Measurements from ENCODE around the gene MYL1.

MYL1 gene

GRCh38 chr2:210318891-210319290 is 3.9 kb upstream of the MYL1 start:
- TF ChIP-seq CTCF (IDR thresholded peaks at IDR 0.05; ENCODE audit: insufficient read depth, low read length) (no peak), SPI1 (IDR thresholded peaks at IDR 0.05; ENCODE audit: borderline replicate concordance, low read depth) (no peak), GABPA (IDR thresholded peaks at IDR 0.05; ENCODE audit: low read depth) (no peak), REST (IDR thresholded peaks at IDR 0.05; ENCODE audit: insufficient replicate concordance, low read depth) (no peak), POLR2AphosphoS5 (IDR thresholded peaks at IDR 0.05; ENCODE audit: low read depth) (no peak)
- no peak for DNase-seq (ENCODE audit: low read depth in 1 of 2, low spot score in 1 of 2)
- Histone ChIP-seq H3K27ac (replicated peaks) (no peak overlapping the region), H3K27me3 (ENCODE audit: insufficient read depth, poor library complexity, severe bottlenecking) (no peaks in the 10 kb centered on the region), H3K4me3 (replicated peaks; ENCODE audit: insufficient read depth, low read length) (no peak overlapping the region)

- Histone ChIP-seq H3K4me3 (replicated peaks; ENCODE audit: insufficient read depth, low read length) (no peak overlapping the region), H3K27ac (replicated peaks) (no peak overlapping the region), H3K27me3 (ENCODE audit: insufficient read depth, poor library complexity, severe bottlenecking) (no peaks in the 10 kb centered on the region)
- TF ChIP-seq POLR2AphosphoS5 (IDR thresholded peaks at IDR 0.05; ENCODE audit: low read depth) (no peak), REST (IDR thresholded peaks at IDR 0.05; ENCODE audit: insufficient replicate concordance, low read depth) (no peak), GABPA (IDR thresholded peaks at IDR 0.05; ENCODE audit: low read depth) (no peak), SPI1 (IDR thresholded peaks at IDR 0.05; ENCODE audit: borderline replicate concordance, low read depth) (no peak), CTCF (IDR thresholded peaks at IDR 0.05; ENCODE audit: insufficient read depth, low read length) (no peak)
- no peak for DNase-seq (ENCODE audit: low read depth in 1 of 2, low spot score in 1 of 2)
These were observed 3.5 kb upstream of the MYL1 start for GRCh38 chr2:210318486-210318885.

GRCh38 chr2:210310550-210310949 is 4.4 kb downstream of the MYL1 start:
- Histone ChIP-seq H3K27ac (replicated peaks) (no peak overlapping the region), H3K4me3 (replicated peaks; ENCODE audit: insufficient read depth, low read length) (no peak overlapping the region)

More at GRCh38 chr2:210310550-210310949, 4.4 kb downstream of the MYL1 start:
- DNase-seq (ENCODE audit: low read depth in 1 of 2, low spot score in 1 of 2), result no peak
- TF ChIP-seq CTCF (IDR thresholded peaks at IDR 0.05; ENCODE audit: insufficient read depth, low read length), result no peak
- TF ChIP-seq REST (IDR thresholded peaks at IDR 0.05; ENCODE audit: insufficient replicate concordance, low read depth), result no peak
- TF ChIP-seq GABPA (IDR thresholded peaks at IDR 0.05; ENCODE audit: low read depth), result no peak
- TF ChIP-seq SPI1 (IDR thresholded peaks at IDR 0.05; ENCODE audit: borderline replicate concordance, low read depth), result no peak
- TF ChIP-seq POLR2AphosphoS5 (IDR thresholded peaks at IDR 0.05; ENCODE audit: low read depth), result no peak
- no peaks in the 10 kb centered on the region for H3K27me3 ChIP-seq (ENCODE audit: insufficient read depth, poor library complexity, severe bottlenecking)
